Stimulated activated CD4-positive, alpha-beta T cell treated with anti-CD3 and anti-CD28 coated beads, TNF-alpha, amount 100 ng/mL, for 24 hours (primary cell): ENCODE results near the gene SPEG.

Experiments used
- DNase-seq, 3 experiments: peaks; one replicate each; pipeline ENCODE4 v3.0.0-alpha.2; 2020; ENCODE audit warnings: low read depth in 3 of 3

Gene SPEG

DNA sequence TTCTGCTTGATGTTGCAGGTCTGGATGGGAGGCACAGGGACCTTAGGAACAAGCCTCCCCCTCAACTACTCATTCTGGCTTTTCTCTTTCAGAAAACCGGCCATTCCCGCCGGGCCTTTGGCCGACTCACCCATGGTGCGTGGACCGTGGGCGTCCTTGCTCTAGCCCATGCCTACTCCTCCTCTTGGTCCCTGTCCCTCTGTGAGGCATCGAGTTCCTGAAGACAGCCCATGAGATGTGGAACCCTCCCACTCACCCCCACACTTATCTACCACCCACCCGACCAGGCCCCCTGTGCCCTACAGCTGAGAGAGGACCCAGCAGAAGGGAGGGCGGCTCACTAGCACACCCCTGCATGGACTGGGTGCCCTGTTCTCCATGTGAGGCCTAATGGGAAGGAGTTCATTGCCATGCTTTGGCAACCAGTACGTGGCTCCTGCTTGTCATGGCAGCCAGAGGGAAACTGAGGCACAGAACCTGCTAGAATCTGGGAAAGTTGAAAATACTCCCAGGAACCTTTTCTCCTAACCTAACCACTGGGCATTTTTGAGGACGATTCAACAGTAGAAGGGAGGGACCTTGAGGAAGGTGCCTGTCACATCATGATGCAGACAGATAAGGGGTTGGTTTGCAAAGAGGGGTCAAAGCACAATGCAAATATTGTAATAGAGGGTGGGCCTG, 8.5 kb downstream of the SPEG start:
- no peak for DNase-seq

DNA sequence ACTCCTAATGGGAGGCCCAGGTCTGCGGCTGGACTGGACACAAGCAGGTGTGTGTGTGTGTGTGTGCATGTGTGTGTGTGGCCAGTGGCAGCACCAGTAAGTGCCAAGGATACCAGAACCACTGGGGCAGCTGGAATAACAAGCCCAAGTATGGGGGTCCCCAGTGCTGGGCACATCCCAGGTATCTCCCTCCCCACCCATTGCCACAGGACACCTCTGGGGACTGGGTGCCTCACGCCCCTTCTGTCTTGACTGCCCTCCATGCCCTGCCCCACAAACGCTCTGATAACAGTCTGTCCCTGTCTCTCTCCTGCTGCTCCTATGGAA, 9.0 kb downstream of the SPEG start:
- no peak for DNase-seq

DNA sequence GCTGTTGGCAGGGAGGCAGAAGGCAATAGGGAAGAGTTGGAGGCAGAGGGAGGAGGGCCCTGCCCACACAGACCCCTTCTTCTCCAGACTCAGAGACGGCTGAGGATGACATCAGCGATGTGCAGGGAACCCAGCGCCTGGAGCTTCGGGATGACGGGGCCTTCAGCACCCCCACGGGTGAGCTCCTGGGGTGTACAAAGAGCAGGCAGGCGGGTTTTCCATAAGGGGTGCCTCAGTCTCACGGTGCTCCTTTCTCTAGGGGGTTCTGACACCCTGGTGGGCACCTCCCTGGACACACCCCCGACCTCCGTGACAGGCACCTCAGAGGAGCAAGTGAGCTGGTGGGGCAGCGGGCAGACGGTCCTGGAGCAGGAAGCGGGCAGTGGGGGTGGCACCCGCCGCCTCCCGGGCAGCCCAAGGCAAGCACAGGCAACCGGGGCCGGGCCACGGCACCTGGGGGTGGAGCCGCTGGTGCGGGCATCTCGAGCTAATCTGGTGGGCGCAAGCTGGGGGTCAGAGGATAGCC, 10.0 kb downstream of the SPEG start:
- no peak for DNase-seq

DNA sequence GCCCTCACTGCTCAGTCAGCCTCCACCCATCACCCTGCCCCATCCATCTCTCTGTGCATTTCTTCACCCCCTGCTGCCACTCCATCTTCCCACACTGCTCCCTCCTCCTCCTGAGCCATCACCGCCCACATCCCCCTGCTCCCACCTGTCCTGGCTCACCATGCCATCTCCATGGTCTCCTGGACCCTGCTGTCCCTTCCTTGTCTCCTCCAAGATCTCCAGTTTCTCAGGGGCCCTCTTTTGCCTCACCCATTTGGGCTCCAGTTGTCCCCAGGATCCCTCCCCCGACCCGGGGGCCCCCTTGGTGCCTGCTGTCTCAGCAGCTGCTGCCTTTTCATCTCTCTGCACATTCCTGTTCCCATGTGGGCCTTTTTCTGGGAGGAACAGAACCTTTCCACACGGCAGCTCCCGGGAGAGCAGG, 10.6 kb downstream of the SPEG start:
- no peak for DNase-seq

DNA sequence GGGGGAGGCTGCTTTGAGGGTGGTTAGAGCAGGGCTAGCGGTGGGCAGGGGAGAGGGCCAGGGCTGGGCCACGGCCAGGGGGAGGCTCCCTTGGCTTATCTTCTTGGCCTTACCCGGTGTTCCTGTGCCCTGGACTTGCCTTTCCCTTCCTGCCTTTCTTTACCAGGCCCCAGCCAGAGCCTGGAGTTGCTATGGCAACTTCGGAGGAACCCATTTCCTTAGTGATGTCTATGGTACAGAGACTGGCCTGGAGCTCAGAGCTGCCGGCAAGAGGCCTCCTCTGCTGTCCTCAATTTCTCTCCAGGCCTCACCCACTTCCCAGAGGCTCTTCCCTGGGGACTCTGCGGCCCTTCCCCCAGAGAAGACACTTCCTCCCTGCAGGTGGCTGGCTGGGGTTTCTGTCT, 11.5 kb downstream of the SPEG start:
- no peak for DNase-seq

DNA sequence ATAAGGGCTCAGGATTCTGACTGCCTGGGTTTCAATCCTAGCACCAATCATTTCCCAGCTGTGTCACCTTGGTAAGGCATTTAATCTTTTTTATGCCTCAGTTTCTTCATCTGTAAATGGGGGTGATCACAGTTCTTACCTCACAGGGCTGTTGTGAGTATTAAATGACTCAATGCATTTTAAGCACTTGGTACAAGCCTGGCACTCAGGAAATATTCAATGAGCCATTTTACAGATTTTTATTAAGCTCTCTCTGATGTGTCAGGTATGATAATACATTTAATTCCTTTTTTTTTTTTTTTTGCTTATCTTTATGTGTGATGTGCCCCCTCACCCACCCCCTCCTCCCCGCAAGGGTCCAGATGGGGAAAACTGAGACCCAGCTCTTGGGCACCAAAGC, 12.0 kb downstream of the SPEG start:
- no peak for DNase-seq

DNA sequence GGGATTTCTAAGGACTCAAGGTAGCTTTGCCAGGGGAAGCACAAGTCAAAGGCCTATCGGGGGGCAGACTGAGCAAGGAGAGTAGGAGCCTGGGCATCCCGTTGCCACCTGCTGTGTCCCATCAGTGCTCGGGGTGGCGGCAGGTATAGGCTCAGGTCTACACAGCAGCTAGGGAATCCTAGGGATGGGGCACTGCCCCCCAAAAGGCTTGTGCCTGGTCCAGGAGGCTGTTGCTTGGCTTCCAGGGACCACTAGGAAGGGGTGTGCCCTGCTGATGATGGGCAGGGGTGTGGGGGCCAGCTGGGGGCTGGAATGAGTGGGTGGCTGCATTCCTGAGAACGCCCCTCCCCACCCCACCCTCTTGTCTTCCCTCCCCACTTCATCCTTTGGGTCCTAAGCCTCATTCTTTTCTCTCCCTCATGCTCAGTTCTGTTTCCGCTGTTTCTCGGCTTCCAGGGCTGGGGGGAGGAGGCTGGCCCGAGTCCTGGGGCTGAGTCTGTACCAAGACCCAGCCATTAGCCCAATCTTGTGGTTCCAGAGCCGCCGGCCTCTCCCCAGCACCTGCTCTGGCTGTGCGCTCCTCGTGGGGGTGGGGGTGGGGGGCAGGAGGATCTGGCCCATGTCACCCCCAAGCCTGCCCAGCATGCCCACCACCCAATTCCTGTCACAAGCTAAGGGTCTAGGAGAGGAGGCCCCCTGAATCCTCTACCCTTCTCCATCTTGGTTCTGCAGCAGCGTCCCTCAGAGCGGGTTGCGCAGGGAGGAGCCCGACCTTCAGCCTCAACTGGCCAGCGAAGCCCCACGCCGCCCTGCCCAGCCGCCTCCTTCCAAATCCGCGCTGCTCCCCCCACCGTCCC, 12.8 kb downstream of the SPEG start:
- no peak for DNase-seq

DNA sequence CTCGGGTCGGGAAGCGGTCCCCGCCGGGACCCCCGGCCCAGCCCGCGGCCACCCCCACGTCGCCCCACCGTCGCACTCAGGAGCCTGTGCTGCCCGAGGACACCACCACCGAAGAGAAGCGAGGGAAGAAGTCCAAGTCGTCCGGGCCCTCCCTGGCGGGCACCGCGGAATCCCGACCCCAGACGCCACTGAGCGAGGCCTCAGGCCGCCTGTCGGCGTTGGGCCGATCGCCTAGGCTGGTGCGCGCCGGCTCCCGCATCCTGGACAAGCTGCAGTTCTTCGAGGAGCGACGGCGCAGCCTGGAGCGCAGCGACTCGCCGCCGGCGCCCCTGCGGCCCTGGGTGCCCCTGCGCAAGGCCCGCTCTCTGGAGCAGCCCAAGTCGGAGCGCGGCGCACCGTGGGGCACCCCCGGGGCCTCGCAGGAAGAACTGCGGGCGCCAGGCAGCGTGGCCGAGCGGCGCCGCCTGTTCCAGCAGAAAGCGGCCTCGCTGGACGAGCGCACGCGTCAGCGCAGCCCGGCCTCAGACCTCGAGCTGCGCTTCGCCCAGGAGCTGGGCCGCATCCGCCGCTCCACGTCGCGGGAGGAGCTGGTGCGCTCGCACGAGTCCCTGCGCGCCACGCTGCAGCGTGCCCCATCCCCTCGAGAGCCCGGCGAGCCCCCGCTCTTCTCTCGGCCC, 13.6 kb downstream of the SPEG start:
- no peak for DNase-seq

DNA sequence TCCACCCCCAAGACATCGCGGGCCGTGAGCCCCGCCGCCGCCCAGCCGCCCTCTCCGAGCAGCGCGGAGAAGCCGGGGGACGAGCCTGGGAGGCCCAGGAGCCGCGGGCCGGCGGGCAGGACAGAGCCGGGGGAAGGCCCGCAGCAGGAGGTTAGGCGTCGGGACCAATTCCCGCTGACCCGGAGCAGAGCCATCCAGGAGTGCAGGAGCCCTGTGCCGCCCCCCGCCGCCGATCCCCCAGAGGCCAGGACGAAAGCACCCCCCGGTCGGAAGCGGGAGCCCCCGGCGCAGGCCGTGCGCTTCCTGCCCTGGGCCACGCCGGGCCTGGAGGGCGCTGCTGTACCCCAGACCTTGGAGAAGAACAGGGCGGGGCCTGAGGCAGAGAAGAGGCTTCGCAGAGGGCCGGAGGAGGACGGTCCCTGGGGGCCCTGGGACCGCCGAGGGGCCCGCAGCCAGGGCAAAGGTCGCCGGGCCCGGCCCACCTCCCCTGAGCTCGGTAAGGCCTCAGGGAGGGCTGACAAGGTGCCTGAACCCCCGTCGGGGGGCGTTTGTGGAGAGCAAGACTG, 14.2 kb downstream of the SPEG start:
- no peak for DNase-seq

DNA sequence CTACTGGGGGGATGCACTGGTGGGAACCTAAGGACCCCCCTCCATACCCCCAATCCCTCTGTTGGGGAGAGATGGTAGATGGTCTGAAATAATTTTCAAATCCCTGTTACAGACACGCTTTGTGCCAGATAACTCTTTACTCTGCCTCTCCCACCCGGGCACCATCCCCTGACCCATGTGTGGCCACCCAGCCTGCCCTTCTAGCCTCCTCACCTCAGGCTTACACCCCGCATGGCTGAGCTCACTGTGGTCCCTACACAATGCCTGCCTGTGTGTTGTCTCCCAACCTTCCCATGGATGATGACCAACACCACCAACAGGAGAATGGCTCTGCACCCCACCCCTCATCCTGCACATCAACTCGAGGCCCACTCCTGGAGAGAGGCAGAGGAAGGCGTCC, 15.0 kb downstream of the SPEG start:
- no peak for DNase-seq

DNA sequence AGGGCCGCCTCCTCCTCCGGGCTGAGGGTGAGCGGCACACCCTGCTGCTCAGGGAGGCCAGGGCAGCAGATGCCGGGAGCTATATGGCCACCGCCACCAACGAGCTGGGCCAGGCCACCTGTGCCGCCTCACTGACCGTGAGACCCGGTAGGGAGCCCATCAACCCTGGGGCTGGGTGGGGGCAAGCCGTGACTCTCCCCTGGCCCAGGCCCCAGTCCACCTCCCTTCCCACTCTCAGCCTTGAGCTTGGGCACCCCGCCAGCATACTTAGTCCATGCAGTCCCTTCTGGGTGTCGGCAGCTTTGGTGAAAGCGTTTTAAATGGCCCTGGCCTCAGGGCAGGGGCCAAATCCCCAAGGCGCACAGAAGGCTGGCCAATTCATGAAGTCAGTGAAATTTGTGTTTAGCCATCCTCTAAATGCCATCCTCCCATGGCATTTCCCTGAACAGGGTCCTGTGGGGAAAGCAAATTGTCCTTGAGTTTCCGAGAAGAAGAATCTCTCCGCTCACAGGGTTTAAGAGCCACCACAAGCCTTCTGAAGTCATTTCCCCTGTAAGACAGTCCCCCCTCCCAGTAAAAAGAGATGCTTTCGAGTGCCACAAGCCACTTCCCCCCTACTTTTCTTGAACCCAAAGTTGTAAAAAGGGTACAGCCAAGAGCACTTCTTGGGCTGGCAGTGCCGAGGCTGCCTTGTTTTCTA, 17.2 kb downstream of the SPEG start:
- no peak for DNase-seq

DNA sequence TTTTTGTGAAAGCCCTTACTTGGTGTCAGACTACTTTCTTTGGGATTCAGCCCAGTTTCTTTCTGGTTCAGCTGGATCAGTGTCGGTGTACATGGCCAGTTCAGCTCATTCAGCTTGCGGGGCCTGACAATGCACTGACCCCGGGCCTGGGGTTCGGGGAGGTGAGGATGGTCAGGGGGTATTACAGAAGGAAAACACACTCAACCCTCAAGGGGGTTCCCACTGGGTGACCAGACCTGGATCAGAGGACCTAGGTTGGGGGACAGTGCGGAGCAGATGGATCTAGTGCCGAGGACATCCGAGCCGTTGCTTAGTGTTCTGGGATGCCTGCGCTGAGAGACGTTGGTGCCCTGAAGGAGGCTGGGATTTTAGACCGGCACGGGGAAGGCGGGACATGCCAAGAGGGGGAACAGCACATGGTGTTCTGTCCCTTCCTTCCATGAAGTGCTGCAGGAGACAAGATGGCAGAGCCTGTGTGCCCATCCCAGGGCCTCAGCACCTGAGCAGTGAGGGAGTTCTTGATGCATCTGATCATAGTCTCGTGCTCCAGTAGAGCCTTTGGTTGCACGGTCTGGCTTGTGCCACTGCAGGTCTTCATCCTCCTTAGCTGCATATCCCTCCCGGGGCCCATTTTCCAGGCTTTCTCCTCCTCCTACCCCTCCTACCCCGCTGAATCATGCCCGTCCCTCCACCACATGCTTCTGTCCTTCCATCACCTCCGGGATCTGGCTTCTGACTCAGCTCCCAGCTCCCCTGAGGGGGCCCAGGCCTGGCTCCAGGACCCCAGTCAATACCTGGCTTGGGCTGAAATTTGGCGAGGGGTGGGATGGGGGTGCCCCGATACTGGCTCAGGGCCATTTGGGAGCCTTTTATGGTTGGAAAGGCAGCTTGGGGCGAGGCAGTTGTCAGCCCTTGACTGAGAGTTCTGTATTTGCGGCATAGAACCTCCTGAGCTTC, 18.0 kb downstream of the SPEG start:
- no peak for DNase-seq

DNA sequence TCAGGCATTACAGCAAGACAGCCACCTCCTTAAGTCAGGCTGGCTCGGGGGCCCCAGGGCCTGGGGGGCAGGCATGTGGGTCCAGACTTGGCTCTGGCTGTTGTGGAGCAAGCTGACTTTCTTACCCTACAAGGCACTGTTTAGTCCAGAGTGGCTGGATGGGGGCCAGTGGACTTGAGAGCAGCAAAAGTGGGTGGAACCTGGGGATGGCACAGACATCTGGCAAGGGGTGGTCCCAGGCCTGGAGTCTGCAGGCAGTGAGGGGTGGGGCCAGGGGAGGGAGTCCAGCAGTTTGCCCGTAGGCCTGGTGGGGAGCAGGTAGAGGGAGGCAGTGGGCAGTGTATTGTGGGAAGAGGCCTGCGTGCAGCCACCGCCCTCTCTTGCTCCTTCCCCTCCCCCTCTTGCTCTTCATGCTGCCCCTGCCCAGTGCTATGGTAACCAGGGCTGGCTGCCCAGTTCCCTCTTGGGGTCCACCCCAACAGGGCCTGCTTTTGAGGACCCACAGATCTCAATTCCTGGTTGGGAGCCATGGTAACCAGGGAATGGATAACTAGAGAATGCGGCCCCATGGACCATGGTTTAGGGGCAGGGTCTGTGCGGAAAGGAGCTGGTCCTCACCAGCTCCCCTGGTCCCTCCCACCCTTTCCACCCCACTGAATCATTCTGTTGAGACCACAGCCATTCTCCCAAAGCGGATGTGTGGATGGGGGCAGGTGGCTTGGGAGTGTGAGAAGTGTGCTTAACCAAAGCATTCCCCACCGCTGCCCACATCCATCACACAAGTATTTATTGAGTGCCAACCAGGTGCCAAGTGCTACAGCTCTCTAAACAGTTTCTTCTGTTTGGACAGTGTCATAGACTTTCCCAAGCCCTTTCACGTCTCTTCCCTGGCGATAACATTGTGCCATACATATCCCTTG, 19.3 kb downstream of the SPEG start:
- DNase-seq: no peak

DNA sequence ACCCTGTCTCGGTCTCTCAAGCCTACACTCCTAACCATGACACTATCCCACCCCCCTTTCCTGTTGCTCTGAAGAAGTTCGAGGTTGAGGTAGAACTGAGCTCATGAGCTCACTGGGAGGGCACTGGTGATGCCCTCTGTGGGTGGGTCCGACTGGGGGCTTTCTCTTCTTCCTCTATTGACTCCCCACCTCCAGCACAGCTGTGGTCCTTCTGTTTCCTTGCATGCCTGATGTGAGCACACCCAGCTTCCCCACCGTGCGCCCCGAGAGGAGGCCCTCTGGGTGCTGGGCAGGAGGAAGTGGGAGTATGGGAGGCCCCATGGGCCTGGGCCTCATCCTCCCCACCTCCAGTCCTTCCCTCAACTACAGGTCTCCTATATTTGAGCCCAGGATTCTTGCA, 20.9 kb downstream of the SPEG start:
- no peak for DNase-seq

DNA sequence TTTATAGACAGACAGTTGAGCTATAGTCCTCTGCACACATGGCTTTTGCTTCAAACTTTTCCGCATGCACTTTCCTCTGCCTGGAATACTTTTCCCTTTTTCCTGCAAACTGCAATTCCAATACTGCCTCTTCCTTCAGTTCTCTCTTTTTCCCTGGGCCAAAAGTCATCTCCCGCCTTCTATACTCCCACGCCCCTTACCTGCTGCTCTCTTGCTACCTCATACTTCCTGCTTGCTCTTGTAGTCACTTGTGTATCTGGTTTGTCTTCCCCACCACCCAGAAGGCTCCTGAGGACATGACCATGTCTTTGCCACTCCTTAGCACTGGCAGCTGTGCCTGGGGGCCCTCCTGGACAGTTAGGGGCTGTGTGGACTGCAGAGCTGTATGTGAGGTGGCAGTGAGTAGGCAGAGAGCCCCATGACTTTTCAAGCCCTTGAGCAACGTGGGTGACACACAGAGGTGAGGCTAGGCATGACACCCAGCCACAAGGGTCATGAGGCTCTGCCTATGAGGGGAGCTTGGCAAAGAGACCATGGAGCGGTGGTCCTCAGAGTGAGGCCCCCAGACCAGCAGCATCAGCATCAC, 23.2 kb downstream of the SPEG start:
- no peak for DNase-seq

DNA sequence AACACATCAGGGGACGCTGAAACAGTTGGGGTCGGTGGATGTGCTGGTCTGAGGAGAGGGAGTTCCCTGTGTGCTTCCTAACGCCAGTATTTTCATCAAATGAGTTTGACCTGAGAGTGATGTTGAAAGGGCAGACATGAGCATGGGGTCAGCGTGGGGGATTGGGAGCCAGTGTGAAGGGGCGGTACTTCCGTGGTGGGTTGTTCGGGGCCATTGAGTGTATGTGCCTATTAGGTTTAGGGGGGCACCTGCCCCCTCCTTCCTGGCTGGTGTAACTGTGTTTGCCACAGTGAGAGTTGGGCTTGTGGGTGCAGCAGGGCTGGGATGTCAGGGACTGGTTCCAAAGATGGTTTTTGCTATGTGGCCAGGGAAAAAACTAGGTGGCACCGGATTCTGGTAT, 24.4 kb downstream of the SPEG start:
- no peak for DNase-seq

DNA sequence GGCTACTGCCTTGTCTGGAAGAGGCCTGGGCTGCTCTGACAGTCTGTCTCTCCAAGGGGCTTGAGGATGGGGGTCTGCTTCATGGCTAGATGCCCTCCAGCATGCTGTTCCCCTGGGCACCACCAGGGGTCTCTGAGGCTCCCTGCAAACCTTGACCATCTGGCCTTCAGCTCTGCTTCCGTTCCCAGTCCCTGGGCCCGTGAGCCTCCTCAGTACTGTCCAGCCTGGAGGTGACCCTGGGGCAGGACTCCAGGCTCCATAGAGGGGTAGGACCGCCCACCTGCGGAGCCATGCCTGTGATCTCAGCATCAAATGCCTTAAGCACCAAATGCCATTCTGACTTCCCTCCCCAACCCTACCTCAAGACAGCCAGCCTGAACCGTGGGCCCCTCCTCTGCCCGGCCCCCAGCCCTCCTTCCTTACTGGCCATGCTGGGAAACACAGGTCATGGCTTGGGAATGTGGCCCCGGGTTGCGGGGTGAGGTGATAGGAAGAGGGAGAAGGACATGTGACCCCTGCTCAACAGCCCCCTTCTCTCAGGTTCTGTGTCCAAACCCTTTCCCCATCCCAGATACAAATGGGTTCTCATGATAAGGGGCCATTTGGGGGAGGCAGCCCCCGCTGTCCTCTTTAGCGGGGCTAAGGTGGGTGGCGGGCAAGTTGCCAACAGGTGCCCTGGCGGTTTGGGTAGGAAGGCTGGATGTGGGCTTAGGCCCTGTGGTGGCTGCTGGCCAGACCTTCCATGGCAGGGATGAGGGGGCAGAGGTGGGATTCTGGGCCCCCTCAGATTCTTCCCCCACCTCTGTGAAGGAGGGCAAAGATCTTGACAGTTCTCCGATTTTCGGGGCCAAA, 25.0 kb downstream of the SPEG start:
- peak in 1 of 3 experiments; percentile 35 for DNase-seq

DNA sequence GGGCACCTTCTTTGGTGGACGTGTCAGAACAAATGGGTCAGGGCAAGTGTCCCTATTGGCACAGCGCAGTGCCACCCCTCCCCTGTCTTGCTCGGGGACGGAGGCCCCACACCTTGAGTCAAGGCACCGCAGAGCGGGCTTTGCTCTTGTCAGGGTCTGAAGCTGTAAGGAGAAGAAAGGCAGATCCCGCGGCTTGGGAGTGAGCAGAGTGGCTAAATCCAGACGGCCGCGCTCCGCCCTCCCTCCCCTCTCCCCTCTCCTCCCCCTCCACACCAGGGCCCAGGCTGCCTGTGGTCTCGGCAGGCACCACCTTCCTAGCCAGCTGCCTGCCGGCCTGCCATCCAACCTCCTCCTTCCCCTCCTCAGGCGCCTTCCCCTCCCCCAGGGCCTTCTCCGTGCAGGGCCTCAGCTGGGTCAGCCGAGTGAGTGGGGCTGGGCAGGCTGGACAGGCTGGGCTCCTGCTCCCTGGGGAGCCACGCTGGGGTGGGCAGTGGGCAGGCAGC, 25.8 kb downstream of the SPEG start:
- DNase-seq: no peak
